Hepatocyte (in vitro differentiated cells): ENCODE data around the gene GHR.

Experiments used
- EZH2 ChIP-seq: fragments of 200-600 bp; sonication (generic); IDR thresholded peaks from 2 replicates; pipeline ENCODE4 v1.6.1; 2016; ENCODE audit warnings: antibody characterized with exemption, mild to moderate bottlenecking, borderline replicate concordance
- TF ChIP-seq, protein P1 (sequence below): fragments of 200-600 bp; sonication (generic); IDR thresholded peaks from 2 replicates; pipeline ENCODE4 v1.5.1; 2016; ENCODE audit warnings: antibody characterized with exemption, mild to moderate bottlenecking; ENCODE audit not compliant: poor library complexity

DNA sequence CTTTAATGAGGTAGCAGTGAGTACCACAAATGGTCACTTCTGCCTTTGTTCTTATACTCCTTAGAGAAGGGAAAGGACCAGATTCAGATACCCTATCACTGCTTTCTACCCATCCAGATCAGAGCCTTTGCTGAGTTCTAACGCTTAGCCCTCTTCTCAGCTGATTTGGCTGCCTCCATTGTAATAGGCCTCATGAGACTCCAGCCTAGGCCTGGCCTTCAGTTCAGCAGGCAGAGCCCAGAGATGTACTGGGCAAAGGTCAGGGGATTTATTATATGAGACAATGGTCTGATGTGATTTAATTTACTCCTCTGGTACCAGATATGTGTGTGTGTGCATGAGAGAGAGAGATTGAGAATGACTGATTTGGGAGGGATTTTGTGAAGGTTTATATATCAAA is 124.7 kb downstream of the GHR start:
- TF ChIP-seq, protein P1, sequence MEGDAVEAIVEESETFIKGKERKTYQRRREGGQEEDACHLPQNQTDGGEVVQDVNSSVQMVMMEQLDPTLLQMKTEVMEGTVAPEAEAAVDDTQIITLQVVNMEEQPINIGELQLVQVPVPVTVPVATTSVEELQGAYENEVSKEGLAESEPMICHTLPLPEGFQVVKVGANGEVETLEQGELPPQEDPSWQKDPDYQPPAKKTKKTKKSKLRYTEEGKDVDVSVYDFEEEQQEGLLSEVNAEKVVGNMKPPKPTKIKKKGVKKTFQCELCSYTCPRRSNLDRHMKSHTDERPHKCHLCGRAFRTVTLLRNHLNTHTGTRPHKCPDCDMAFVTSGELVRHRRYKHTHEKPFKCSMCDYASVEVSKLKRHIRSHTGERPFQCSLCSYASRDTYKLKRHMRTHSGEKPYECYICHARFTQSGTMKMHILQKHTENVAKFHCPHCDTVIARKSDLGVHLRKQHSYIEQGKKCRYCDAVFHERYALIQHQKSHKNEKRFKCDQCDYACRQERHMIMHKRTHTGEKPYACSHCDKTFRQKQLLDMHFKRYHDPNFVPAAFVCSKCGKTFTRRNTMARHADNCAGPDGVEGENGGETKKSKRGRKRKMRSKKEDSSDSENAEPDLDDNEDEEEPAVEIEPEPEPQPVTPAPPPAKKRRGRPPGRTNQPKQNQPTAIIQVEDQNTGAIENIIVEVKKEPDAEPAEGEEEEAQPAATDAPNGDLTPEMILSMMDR = no peak
- TF ChIP-seq EZH2 = no peak
